ENCODE data around the gene GPR176.

- TF ChIP-seq ZNF138 (tag by site-specific recombination; IDR thresholded peaks at IDR 0.05; ENCODE audit: borderline replicate concordance) (no peak), ZNF654 (tag by site-specific recombination; IDR thresholded peaks at IDR 0.05; ENCODE audit: low read depth) (no peak), ZNF274 (IDR thresholded peaks at IDR 0.05; ENCODE audit: low read length) (no peak), ZNF274 (tag by site-specific recombination; IDR thresholded peaks at IDR 0.05; ENCODE audit: borderline replicate concordance) (no peak), CTCF (tag by site-specific recombination; IDR thresholded peaks at IDR 0.05) (no peak), ZNF561 (tag by site-specific recombination; IDR thresholded peaks at IDR 0.05; ENCODE audit: borderline replicate concordance) (no peak), GFI1B (tag by site-specific recombination; IDR thresholded peaks at IDR 0.05) (no peak), ZNF202 (tag by site-specific recombination; IDR thresholded peaks at IDR 0.05; ENCODE audit: borderline replicate concordance) (no peak), TCF7L2 (IDR thresholded peaks at IDR 0.05; ENCODE audit: borderline replicate concordance, low read depth, low read length) (no peak), ZNF121 (tag by site-specific recombination; IDR thresholded peaks at IDR 0.05) (no peak), ZNF560 (tag by site-specific recombination; IDR thresholded peaks at IDR 0.05; ENCODE audit: borderline replicate concordance) (no peak), ZNF610 (tag by site-specific recombination; IDR thresholded peaks at IDR 0.05; ENCODE audit: borderline replicate concordance) (no peak), EGR2 (tag by site-specific recombination; IDR thresholded peaks at IDR 0.05; ENCODE audit: low read depth) (no peak), ZNF580 (tag by site-specific recombination; IDR thresholded peaks at IDR 0.05) (no peak)
Measured at GRCh38 chr15:39961051-39961450, 41.0 kb upstream of the GPR176 start.
